Neural progenitor cell (in vitro differentiated cells): ENCODE data around the gene ZFP36.

Experiments
- CTCF ChIP-seq: fragments of 200-600 bp; sonication (generic); IDR thresholded peaks from 2 replicates; pipeline ENCODE4 v1.5.1; 2017; ENCODE audit warnings: antibody characterized with exemption, mild to moderate bottlenecking
- EZH2 ChIP-seq: fragments of 200-600 bp; sonication (generic); IDR thresholded peaks from 2 replicates; pipeline ENCODE4 v1.6.1; 2017; ENCODE audit warnings: antibody characterized with exemption, mild to moderate bottlenecking, moderate library complexity

GRCh38 chr19:39426170-39426569 is 19.5 kb downstream of the ZFP36 start:
- TF ChIP-seq CTCF (no peak), EZH2 (no peak)
